ENCODE data around the gene C1GALT1.

DNA sequence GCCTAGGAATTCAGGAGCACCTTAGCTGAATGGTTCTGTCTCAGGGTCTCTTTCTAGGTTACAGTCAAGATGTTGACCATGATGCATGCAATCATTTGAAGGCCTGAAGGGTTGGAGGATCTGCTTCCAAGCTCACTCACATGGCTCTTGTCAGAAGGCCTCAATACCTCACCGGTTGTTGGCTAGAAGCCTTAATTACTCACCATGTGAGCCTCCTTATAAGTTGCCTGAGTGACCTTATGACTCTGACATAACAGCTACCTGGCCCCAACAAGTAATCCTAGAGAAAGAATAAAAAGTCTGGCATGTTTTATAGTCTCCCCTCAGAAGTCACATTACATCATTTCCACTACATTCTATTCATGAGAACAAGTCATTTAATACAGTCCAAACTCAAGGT is 3.4 kb upstream of the C1GALT1 start:
- TF ChIP-seq, protein P1, sequence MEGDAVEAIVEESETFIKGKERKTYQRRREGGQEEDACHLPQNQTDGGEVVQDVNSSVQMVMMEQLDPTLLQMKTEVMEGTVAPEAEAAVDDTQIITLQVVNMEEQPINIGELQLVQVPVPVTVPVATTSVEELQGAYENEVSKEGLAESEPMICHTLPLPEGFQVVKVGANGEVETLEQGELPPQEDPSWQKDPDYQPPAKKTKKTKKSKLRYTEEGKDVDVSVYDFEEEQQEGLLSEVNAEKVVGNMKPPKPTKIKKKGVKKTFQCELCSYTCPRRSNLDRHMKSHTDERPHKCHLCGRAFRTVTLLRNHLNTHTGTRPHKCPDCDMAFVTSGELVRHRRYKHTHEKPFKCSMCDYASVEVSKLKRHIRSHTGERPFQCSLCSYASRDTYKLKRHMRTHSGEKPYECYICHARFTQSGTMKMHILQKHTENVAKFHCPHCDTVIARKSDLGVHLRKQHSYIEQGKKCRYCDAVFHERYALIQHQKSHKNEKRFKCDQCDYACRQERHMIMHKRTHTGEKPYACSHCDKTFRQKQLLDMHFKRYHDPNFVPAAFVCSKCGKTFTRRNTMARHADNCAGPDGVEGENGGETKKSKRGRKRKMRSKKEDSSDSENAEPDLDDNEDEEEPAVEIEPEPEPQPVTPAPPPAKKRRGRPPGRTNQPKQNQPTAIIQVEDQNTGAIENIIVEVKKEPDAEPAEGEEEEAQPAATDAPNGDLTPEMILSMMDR (IDR thresholded peaks at IDR 0.05) = no peak
- no peak for TF ChIP-seq POLR2A (IDR thresholded peaks at IDR 0.05)
